GM19395 (cell line): ENCODE measurements around the gene GLTP.
"Not testable (repeated sequence)": the region's sequence is repeated elsewhere in the genome, so short reads cannot be mapped to it uniquely, and the experiment has no call there.

Experiments used
- ATAC-seq: cut with Tn5 transposase; IDR thresholded peaks from one replicate; pipeline ENCODE4 v1.9.1; 2021; ENCODE audit warnings: mild to moderate bottlenecking, moderate library complexity; ENCODE audit not compliant: unreplicated experiment

Gene GLTP

GRCh38 chr12:109878749-109879148, 1.6 kb downstream of the GLTP start:
- no peak for ATAC-seq

DNA sequence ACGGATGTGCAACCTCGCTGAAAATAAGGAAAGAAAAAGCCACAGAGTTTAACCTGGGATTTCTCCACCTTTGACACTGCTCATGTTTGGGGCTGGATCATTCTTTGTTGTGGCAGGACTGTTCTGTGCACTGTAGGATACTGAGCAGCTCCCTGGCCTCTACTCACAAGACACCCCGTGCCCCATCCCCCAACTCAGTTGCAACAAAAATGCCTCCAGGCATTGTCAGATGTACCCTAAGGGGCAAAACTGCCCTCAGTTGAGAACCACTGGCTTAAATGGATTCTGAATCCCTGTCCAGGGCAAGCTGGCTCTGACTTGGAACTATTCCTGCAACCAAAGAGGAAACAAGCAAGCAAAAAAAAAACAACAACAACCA, 2.1 kb downstream of the GLTP start:
- ATAC-seq: no peak

DNA sequence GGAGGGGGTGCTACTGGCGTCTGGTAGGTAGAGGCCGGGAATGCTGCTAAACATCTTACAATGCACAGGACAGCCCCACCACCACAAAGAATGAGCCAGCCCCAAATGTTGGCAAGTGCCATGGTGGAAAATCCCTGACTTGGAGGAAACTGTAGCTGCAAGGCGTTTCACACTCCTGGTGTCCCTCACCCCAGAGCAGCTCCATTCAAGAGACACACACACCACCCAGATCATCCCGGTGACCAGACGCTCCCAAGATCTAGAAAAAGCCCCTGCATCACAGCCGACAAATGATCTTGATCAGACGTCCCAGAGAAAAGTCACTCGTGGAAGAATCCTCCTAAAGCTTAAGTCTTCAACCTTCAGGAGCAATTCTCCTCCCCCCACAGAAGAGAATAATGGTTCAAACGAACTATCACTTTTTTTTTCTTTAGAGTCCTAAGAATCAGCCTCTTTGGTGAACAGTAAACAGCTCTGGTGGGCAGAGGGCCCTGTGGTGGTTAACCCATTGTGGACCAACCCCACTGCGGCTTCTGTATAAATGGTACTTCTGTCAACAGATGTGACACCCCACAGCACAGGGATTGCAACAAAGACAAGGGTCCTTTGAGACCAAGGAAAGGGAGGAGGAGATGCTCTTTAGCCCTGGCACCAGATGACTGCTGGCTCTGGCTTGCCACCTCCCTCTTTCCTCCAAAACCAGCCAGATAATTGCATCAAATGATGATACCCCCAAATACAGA, 2.7 kb downstream of the GLTP start:
- ATAC-seq: no peak

DNA sequence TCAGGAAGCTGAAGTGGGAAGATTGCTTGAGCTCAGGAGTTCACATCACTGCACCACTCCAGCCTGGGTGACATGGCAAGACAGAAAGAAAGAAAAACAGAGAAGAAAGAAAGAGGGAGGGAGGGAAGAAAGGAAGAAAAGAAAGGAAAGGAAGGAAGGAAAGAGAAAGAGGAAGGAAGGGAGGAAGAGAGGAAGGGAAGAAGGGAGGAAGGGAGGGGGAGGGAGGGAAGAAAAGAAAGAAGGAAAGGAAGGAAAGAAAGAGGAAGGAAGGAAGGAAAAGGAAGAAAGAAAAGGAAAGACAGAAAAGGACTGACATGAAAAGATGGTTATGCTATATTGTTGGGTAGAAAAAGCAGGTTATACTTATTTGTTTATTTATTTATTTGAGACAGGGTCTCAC, 3.9 kb downstream of the GLTP start:
- ATAC-seq: no peak

GRCh38 chr12:109875572-109876131, 4.7 kb downstream of the GLTP start:
- no peak for ATAC-seq

DNA sequence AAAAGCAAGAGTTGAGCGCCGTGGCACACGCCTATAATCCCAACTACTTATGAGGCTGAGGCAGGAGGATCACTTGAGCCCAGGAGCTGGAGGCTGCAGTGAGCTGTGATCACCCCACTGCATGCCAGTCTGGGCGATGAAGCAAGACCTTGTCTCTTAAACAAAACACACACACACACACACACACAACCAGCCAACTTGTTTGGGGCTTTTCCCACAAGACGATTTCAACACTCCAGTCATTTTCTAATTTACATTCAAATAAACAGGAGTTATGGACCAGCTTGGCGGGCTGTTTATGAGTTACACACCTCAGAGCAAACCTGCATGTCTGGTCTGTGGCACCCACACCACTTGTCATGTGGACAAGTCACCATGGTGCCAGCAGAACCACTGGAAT, 6.7 kb downstream of the GLTP start:
- no peak for ATAC-seq

DNA sequence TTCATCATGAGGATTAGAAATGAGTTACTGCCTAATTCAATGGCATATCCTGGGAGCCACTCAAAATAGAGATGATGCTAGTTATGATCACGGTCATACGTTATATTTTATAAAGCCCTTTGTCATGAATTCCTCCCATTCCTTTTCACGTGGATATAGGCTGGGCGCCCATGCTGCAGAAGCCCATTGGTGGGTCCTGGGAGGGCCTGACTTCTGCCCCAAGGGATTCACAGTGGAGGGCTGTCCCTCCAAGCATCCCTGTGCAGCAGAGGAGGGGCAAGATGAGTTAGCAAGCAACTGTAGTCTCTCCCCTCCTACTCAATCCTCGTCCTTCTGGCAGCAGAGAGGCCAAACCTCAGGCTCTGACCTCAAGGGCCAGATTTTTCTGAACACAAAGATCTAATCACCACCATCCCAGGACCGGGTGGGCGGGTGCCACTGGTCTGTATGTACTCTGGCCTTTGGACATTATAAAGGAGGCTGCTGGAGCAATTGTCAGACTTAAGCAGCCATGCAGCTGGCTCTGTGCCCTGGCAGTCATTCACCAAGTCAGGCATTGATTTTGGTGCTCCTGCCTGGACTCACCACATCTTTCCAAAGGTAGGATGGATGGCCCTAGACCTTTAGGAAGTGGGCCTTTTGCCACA, 8.6 kb downstream of the GLTP start:
- ATAC-seq: no peak

GRCh38 chr12:109870648-109871047, 9.7 kb downstream of the GLTP start:
- ATAC-seq: no peak

GRCh38 chr12:109868182-109869051, 11.9 kb downstream of the GLTP start:
- ATAC-seq: no peak

DNA sequence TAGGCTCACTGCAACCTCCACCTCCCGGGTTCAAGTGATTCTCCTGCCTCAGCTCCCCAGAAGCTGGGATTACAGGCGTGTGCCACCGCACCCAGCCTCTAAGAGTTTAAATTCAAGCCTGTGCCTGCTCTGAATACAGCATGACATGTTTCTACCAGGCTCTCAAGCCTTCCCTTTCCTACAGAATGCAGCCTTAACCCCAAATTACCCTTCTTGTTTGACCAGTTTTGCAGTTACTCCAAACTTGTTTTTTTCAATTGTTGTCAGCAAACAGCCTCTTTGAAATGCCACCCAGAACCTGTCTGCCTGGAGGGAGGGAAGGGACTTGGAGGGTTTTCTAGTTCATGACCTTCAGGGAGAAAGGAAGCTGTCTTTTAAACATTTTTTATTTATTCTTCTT, 15.4 kb downstream of the GLTP start:
- ATAC-seq: no peak

- no peak for ATAC-seq
Measured at GRCh38 chr12:109863847-109864712, 16.3 kb downstream of the GLTP start.

DNA sequence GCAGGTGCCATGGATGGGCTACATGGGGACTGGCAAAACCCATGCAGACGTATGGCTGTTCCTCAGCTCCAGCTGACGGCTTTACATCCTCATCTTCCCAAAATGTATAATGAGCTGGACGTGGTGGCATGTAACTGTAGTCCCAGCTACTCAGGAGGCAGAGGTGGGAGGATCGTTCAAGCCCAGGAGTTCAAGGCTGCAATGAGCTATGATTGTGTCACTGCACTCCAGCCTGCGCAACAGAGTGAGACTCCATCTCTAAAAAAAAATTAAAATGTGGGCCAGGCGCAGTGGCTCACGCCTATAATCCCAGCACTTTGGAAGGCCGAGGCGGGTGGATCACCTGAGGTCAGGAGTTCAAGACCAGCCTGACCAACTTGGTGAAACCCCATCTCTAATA, 17.9 kb downstream of the GLTP start:
- ATAC-seq: not testable (repeated sequence)

DNA sequence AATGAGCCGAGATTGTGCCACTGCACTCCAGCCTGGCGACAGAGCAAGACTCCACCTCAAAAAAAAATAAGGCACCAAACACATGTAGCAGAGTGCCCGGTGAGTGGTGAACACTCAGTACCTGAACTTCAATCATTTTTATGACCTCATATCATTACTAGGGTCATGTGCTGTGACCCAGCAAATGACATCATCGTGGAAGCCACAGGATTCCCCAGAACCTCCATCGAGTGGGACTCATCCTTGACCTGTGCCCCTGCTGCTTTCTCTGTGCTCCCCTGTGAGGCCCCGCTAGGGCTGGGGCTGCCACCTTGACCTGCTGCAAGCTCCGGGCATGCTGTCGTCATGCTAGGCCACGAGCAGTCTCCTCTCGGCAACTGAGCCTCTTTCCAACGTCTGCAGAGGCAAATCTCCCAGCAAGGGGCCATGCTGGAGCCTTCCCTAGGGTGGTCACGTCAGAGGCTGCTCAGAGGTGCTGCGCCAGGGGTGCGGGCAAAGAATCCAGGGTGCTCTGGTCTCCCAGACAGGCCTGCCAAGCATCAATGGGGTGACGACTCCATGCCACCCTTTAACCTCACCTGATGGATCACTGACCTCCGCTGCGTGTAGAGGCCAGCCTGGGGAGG, 18.5 kb downstream of the GLTP start:
- ATAC-seq: no peak

- ATAC-seq: no peak
Measured at GRCh38 chr12:109860977-109861376, 19.4 kb downstream of the GLTP start.

- ATAC-seq: no peak
Measured at GRCh38 chr12:109858764-109859163, 21.6 kb downstream of the GLTP start.

DNA sequence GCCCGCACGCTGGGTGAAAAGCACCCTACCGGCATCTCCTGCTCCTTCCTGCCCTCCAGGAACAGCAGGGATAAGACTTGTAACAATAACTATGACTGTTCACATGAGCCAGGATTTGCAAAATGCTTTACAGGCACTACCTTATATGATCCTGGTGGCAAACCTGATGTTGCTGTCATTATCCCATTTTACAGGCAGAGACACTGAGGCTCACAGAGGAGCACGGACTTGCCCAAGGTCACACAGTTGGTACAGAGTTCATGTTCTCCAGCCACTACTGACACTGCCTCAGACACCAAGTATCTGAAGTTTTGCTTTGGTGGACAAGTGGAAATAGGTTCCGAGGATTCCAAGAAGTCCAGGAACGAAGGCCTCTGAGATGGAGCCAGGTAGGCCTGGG, 22.6 kb downstream of the GLTP start:
- ATAC-seq: no peak

DNA sequence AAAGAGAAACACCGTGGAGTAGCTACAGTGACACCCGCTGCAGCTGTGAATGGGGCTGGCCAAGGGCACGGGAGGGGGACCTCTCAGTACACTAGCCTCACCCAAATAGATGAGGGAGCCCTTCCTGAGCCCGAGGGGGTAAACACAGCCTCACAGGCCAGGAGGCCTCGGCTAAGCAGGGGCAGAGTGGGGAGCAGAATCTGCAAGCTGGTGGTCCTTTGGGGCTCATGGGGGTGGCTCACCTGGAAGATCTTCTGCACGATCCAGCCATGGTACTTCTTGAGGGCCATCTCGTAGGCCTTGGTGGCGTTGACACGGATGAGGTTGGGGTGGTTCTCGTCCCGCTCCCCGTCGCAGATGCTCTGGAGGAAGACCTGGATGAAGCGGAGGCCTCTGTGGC, 25.0 kb downstream of the GLTP start:
- ATAC-seq: no peak

GRCh38 chr12:109850518-109850917, 29.8 kb downstream of the GLTP start:
- ATAC-seq: not testable (repeated sequence)

- no peak for ATAC-seq
Measured at GRCh38 chr12:109847142-109847735, 33.1 kb downstream of the GLTP start.

DNA sequence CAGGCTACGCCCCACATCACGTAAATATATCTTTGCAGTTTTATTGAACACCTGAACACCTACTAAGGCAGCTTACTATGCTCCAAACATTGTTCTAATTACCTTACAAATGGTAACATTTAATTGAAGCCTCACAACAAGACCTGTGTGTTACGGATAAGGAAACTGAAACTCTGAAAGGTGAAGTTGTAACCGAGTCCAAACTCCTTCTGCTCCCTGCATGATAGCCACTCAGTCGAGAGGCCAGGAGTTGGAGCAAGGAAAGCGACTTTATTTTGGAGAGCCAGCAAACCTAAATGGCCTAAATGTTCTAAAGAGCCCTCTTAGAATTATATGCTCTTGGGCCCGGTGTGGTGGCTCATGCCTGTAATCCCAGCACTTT, 34.5 kb downstream of the GLTP start:
- ATAC-seq: no peak
